HG02678 (cell line): ENCODE measurements around the gene HSP90AB1.

Source experiments
- ATAC-seq: cut with Tn5 transposase; IDR thresholded peaks from one replicate; pipeline ENCODE4 v1.9.1; 2021; ENCODE audit warnings: mild to moderate bottlenecking, moderate library complexity; ENCODE audit not compliant: unreplicated experiment

HSP90AB1 gene

DNA sequence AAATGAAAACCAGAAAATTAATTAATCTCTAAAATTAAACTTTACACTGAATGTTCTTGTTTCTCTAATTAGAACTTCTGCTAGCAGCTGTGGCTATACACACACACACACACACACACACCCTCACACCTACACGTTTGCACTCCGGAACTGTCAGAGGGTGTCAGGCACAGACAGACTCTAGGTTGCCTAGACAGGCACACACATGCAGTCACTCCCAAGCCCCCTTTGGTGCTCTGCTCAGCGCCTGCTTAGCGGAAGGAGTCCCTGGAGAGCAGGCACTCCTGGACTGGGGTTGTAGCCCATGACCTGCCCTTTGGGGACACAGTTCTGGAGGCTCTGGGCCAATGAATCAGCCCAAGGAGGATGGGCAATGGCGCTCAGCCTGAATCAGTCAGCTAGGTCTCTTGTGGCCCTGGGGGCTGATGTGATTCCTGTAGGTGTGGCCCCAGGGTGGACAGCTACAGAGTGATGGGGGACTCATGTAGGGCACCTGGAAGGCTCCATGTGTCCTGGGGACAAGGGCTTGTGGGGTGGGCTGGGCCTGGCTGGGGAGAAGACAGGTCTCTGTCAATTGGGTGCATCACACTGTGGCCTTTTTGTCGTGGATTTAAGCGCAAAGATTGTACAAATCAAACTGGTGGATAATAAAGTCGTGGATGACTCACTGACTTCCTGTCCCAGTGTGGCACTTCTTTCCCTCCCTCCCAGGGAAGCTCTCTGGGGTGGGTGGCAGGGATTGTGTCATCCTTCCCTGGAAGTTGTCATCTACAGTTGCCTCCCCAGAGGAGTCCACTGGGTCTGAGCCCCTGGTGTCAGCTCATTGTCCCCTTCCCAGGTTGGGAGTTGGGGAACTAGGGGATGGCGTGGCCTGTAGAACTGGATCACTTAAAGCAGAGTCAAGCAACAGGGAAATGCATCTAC is 32.1 kb downstream of the HSP90AB1 start:
- no peak for ATAC-seq

- no peak for ATAC-seq
Measured at GRCh38 chr6:44284121-44284520, 37.2 kb downstream of the HSP90AB1 start.

DNA sequence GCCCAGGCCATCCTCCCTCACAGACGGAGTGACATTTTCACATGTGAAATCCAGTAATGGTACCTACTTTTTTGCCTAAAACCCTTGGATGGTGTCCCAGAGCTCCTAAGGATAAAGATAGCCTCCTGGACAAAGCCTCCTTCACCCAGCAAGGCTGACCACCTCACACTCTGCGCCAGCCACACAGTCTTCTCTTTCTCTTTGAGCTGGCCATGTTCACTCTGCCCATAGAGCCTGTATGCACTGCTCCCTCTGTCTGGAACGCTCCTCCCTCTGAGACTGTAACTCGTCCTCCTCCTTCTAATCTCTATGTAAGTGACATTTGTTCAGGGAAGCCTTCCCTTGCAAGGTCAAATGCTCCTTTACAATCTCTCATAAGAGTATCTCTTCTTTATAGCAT is 38.0 kb downstream of the HSP90AB1 start:
- no peak for ATAC-seq

DNA sequence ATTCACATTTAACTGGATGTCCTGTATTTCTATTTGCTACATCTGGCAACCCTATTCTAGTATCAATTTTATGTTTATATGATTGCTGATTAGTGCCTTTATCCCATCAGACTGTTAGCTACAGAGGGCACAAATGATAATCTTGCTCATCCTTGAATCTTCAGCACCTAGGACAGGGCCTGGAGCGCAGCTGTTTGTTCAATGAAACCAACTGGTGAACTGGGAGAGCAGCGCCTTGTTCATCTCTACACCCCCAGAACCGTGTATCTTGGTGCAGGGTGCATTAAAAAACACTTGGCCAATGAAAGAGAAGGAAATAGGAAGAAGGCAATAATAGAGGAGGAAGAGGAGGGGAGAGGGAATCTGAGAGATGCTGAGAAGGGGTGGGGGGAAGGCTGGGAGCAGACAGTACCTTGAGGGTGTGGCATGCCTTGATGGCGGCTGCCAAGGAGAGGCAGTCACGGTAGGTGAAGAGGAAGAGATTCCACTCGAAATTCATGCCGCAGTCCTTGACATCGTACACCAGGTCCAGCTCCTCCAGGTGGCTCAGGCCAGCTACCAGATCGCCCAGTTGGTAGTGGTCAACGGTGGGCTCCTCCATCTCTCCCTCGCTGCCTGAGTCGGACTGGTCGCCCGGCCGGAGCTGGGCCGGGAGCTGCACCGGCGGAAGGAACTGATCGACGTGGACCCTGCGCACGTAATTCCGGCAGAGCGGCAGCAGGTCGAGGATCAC is 38.8 kb downstream of the HSP90AB1 start:
- ATAC-seq: no peak

- no peak for ATAC-seq
Measured at GRCh38 chr6:44286285-44286565, 39.3 kb downstream of the HSP90AB1 start.

DNA sequence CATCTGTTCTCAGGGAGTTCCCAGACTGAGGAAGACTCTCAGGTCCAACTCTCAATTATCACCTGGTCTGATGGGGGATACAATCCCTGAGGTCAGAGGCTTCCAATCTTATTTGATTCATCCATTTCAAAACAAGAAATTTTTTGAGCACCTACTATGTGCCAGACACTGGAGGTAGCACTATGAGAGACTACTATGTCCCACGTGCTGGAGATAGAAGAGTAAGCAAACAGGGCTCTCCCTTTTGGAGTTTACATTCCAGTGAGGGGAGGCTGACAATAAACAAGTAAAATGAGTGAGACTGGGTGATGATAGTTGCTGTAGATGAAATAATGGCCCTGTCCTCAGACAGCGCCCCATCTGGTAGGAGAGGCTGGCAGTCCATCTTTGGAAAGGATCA is 39.8 kb downstream of the HSP90AB1 start:
- no peak for ATAC-seq

DNA sequence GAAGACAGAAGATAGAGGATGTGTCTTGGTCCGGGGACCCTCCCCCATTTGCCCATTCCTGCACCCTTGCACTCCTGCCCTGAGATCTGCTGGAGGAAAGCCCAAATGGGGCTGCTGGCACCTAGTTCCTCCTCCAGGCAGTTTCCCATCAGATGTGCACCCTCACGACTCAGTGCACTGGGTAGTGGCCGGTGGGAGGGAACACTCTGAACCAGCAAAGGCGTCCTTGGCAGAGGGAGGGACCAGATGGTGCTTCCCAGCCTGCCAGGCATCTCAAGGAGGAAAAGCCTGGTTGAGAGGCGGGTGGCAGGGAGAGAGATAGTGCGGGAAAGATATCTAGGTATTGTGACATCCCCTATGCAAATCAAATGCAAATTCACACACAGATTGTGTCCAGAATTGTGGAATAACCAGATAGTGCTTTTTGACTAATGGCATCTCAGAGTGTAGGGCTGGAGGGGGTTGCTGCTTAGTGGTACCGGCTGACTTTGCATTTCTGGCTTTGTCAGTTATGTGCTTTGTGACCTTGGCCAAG is 42.9 kb downstream of the HSP90AB1 start:
- no peak for ATAC-seq

GRCh38 chr6:44291841-44292240 is 44.9 kb downstream of the HSP90AB1 start:
- no peak for ATAC-seq

DNA sequence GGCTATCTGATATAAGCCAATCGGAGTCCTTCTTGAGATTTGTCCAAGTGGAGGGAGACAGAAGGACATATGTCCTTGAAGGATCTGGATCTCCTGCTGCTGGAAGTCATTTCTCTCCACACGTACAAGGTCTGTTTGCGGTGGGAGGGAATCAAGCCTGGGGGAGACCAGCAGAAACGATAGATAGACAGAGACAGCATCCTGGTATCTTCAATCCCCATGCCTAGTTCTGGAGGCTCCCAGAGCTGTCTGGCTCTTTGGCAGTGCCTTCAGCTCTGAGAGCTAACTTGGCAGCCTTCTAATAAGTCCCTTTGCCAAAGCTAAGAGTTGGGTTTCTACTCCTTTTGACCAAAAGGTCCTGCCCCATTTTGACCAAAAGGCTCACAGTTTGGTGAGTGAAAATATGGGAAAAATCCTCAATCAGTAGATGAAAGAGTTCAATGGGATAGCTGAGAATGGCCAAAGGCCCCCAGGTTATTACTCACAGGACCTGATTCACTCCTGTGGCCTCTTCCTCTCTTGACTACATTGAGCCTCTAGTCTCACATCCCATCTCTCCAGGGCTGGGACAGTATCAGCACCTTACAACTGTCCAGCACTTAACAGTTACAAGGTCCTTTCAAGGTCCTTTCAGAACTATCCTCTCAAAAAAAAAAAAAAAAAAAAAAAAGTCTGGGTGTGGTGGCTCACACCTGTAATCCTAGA is 45.9 kb downstream of the HSP90AB1 start:
- ATAC-seq: no peak

- no peak for ATAC-seq
Measured at GRCh38 chr6:44294832-44295791, 48.2 kb downstream of the HSP90AB1 start.

DNA sequence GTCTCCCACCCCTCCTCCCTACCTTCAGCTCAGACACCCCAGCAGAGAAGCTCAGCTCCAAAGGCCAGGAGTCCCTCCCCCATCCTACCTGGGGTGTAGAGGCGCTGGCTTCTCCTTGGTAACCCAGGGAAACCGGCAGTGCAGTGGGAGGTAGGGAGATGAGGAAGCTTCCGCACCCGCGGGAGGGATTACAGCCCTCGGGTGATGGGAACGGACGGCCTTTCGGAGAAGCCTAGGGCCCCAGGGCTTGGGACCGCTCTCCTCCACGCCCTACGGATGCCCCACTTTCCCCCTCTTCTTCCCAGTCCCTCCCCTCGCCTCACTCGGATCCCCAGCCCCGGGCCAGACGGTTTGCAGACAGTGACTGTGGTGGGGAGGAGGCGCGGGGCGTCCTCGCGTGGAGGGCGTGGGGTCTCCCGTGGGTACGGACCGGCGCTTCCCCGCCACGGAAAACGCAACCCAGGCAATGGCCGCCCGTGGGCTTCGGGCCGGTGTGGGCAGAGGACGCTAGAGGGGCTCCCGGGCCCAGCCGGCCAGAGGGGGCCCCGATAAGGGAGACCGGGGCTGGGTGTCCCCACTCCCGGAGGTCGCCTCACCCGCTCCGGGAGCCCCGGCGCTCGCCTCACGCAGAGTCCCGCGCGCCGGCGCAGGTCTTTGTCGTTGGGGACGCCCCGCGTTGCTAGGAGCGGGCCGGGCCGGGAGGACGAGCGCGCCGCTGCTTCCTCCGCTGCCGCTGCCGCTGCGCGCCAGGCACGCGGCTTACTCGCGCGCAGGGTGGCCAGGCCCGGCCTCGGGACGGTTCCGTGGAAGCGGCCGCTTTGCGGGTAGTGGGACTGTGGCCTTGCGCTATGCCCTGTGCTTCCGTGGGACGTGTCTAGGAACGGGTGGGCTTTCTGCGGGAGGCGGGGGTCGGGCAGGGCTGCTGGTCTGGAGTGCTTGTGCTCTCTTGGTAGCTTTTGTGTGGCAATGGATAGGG is 50.5 kb downstream of the HSP90AB1 start:
- no peak for ATAC-seq

DNA sequence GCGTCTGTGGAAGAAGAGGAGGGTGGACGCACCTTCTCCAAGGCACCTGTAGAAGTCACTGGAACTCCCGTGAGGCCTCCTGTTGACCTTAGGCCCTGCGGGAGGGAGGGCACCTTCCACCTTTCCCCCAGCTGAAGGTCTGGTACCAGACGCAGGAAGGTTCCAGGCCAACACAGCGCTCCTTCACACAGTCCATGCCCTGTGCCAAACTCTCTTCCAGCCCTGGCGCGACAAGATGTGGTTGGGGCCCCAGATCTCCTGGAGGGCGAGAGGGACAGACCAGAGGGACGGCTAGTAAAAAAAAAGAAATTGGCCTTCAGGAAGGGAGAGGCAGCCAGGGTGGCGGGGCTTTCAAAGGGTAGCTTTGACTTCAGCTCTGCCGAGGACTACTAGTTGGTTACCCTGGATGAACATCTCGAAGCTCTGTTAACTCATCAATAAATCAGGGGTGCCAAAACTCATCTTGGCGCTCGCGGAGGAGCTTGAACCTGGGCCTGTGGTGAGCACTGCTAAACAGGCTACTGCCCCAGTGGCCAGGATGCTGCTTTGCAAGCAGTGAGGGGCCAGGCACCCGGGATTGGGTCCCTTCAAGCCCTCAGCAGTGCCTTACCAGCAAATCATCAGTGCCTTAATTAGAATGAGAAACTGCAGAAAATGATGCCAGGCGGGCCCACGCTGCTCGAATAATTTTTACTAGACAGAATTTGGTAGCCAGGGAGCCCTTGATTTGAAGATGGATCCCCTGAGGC is 51.3 kb downstream of the HSP90AB1 start:
- no peak for ATAC-seq

GRCh38 chr6:44298864-44299263 is 52.0 kb downstream of the HSP90AB1 start:
- no peak for ATAC-seq

DNA sequence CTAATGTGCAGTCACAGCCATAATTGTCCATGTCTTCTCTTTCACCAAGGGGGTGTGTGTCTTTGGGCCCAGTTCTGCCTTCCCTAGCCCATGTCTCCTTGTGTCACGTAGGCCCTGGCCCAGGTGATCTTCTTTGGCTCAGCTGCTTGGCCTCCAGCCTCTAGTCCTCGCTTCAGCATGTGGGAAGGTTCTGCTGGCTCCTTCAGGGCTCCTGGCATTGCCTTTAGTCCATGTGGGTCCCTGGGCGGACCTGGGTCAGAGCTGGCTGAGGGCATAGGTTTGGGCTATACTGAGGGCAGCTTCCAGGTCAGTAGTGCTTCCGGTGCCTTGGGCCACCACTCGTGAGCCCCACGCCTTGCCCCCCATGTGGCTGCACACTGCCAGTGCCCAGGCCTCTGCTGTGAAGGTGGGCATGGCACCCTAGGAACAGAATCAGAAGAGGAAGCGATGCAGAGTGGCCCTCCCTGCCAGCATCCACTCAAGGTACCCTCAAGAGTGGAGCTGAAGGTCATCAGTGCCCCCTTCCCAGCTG is 53.5 kb downstream of the HSP90AB1 start:
- ATAC-seq: no peak

- no peak for ATAC-seq
Measured at GRCh38 chr6:44301106-44301505, 54.2 kb downstream of the HSP90AB1 start.

DNA sequence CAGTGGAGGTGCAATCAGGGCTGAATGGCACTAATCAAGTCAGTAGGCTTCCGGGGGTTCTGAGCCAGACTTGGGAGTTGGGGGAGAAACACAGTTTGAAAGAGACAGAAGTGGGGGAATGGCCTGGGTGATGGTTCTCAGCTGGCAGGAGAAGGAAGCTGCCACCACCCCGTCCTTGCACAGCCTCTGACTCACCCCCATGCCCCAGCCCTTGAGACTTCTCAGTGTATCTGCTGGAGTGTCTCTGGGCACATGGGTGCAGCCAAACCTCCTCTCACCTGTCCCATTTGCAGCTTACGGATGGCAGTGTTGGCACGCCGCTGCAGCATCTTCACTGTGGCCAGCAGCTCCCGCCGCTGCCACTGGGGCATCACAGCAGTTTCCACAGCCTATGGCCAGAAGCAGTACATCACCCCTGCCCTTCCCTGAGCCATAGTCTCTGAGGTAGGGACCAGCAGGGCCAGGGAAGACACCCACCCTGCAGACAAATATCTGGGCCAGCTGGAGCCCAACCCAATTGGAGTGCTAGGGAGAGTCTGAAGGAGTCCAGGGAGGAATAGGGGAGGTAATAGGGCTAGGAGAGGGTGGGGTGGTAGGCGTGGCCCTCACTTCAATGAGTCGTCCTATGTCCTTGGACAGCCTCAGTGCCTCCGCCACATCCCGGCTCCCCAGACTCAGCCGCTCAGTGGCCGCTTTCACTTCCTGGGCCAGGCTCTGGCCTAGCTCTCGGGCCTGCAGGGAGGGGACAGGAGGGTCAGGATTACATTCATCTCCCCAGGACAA is 55.1 kb downstream of the HSP90AB1 start:
- no peak for ATAC-seq

DNA sequence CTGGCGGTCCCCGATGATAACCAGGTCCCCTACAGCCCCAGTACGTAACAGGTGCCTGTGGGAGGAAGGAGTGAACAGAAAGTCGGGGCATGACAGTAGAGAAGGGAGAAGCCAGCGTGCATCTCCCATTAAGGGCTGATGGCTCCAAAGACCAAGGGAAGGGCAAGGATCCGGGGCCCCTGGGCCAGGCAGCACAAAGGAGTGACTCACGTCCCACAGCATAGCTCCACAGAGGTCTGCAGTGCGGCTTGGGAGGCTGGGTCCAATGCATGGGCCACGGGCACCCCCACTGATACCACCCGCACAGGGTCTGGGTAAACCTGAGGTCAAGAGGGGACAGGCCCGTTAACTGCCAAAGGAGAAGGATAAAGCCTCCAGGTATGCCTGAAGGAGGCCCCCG is 56.0 kb downstream of the HSP90AB1 start:
- ATAC-seq: no peak
